HCT116 (cell line): ENCODE measurements around the gene GLRB. TPM values are rescaled to one million over a fixed set of nuclear protein-coding genes. Genes with fewer than 3 reads are reported as not detected.

Experiments
- ATAC-seq: fragments of 200-7000 bp; cut with Tn5 transposase; 2 replicates; pipeline ENCODE4 v1.9.1; 2020; ENCODE audit warnings: mild to moderate bottlenecking, moderate library complexity
- BruUV-seq: library from RNA; stranded (reverse); fragments of 400-500 nt; replicated peaks from 2 replicates; lab custom pipeline; 2021; lab: Mats Ljungman, UMichigan
- CTCF ChIA-PET: fragments of 300-600 bp; sonication (Branson Sonifier 250); formaldehyde crosslinking; loops from one replicate; lab custom pipeline; 2021; ENCODE audit warnings: antibody characterized with exemption; lab: Charles Lee
- POLR2A ChIA-PET: fragments of 300-600, 350-600 bp; sonication (Branson Sonifier 250); formaldehyde crosslinking; loops from one replicate; lab custom pipeline; 2021; ENCODE audit warnings: antibody characterized with exemption; lab: Charles Lee
- RAD21 ChIA-PET, 2 experiments: fragments of 300-600 bp; sonication (Branson Sonifier 250); formaldehyde crosslinking; loops; one replicate each; lab custom pipeline; 2023; ENCODE audit warnings: low total read pairs in 2 of 2; ENCODE audit not compliant: uncharacterized antibody in 2 of 2, unreplicated experiment in 2 of 2, low non-redundant PET in 1 of 2; lab: Charles Lee
- DNase-seq: peaks from one replicate; pipeline ENCODE4 v3.0.0-alpha.2; 2010; ENCODE audit warnings: low read depth, low spot score
- H2AFZ ChIP-seq: fragments of 200-600 bp; shearing (Covaris generic), sonication (generic); 2 replicates; pipeline ENCODE4 v1.6.1; 2017; ENCODE audit warnings: low read depth, mixed run types, mixed read lengths, antibody characterized with exemption, low read length; ENCODE audit not compliant: poor library complexity, severe bottlenecking
- H3K27ac ChIP-seq: 2 replicates; pipeline ENCODE4 v1.5.1; 2012; ENCODE audit warnings: low read depth, low read length
- H3K27me3 ChIP-seq: fragments of 200-600 bp; sonication (generic); 2 replicates; pipeline ENCODE4 v1.6.1; 2016; ENCODE audit warnings: mixed run types, low read length, mixed read lengths; ENCODE audit not compliant: insufficient read depth
- H3K36me3 ChIP-seq, 2 experiments: fragments of 200-500 bp in 1 of 2; fragments of 200-600 bp in 1 of 2; sonication (Bioruptor generic) in 1 of 2; sonication (generic) in 1 of 2; 2 replicates each; pipeline versions ENCODE4 v1.5.1 to v1.6.1; 2014 to 2016; ENCODE audit warnings: low read length in 2 of 2, inconsistent platforms in 1 of 2, mixed read lengths in 1 of 2, mixed run types in 1 of 2; ENCODE audit not compliant: insufficient read depth in 2 of 2, control insufficient read depth in 1 of 2
- H3K4me1 ChIP-seq, 2 experiments: fragments of 200-600 bp in 1 of 2; sonication (generic) in 1 of 2; 2 replicates each; pipeline versions ENCODE4 v1.5.1 to v1.6.1; 2012 to 2017; ENCODE audit warnings: low read length in 2 of 2, inconsistent platforms in 1 of 2, mild to moderate bottlenecking in 1 of 2, mixed read lengths in 1 of 2, mixed run types in 1 of 2, moderate library complexity in 1 of 2; ENCODE audit not compliant: insufficient read depth in 2 of 2, control insufficient read depth in 1 of 2
- H3K4me2 ChIP-seq: fragments of 200-600 bp; sonication (generic); 2 replicates; pipeline ENCODE4 v1.6.1; 2017; ENCODE audit warnings: mixed run types, low read length, mixed read lengths
- H3K4me3 ChIP-seq, 2 experiments: fragments of 200-600 bp in 1 of 2; sonication (generic) in 1 of 2; replicated peaks in 1 of 2; 2 replicates each; pipeline ENCODE4 v1.5.1; 2011 to 2016; ENCODE audit warnings: low read length in 2 of 2, control low read depth in 1 of 2, low read depth in 1 of 2, mild to moderate bottlenecking in 1 of 2, mixed read lengths in 1 of 2, mixed run types in 1 of 2
- H3K79me2 ChIP-seq: fragments of 200-600 bp; sonication (generic); 2 replicates; pipeline ENCODE4 v1.6.1; 2017; ENCODE audit warnings: mild to moderate bottlenecking, mixed run types, low read length, moderate library complexity, mixed read lengths; ENCODE audit not compliant: insufficient read depth
- H3K9ac ChIP-seq: fragments of 200-600 bp; sonication (generic); 2 replicates; pipeline ENCODE4 v1.6.1; 2016; ENCODE audit warnings: low read length, mixed read lengths
- H3K9me2 ChIP-seq: fragments of 200-600 bp; sonication (generic), shearing (Covaris generic); 2 replicates; pipeline ENCODE4 v1.6.1; 2017; ENCODE audit warnings: mixed run types, mild to moderate bottlenecking, moderate library complexity; ENCODE audit not compliant: insufficient read depth
- H3K9me3 ChIP-seq, 2 experiments: fragments of 200-500 bp in 1 of 2; fragments of 200-600 bp in 1 of 2; sonication (Bioruptor generic) in 1 of 2; sonication (generic) in 1 of 2; 2 replicates each; pipeline ENCODE4 v1.6.1; 2014 to 2017; ENCODE audit warnings: low read length in 2 of 2, mixed read lengths in 2 of 2, inconsistent platforms in 1 of 2, low read depth in 1 of 2, mild to moderate bottlenecking in 1 of 2, mixed run types in 1 of 2, moderate library complexity in 1 of 2; ENCODE audit not compliant: control insufficient read depth in 1 of 2, insufficient read depth in 1 of 2
- H4K20me1 ChIP-seq: fragments of 200-600 bp; sonication (generic), shearing (Covaris generic); 2 replicates; pipeline ENCODE4 v1.6.1; 2017; ENCODE audit warnings: mixed run types, mild to moderate bottlenecking, moderate library complexity; ENCODE audit not compliant: insufficient read depth
- CBX3 ChIP-seq: IDR thresholded peaks from 2 replicates; pipeline ENCODE4 v1.6.1; 2012; ENCODE audit warnings: low read depth
- ELF1 ChIP-seq: IDR thresholded peaks from 2 replicates; pipeline ENCODE4 v1.6.1; 2012; ENCODE audit warnings: low read depth, borderline replicate concordance
- EZH2 ChIP-seq: fragments of 200-600 bp; sonication (generic); IDR thresholded peaks from 2 replicates; pipeline ENCODE4 v1.6.1; 2017; ENCODE audit warnings: antibody characterized with exemption, mixed run types
- FOSL1 ChIP-seq: IDR thresholded peaks from 2 replicates; pipeline ENCODE4 v1.6.1; 2012; ENCODE audit warnings: low read depth
- JUND ChIP-seq: IDR thresholded peaks from 2 replicates; pipeline ENCODE4 v1.6.1; 2012
- POLR2A ChIP-seq: IDR thresholded peaks from 2 replicates; pipeline ENCODE4 v1.7.0; 2011; ENCODE audit warnings: borderline replicate concordance; ENCODE audit not compliant: insufficient read depth, insufficient read length; ENCODE audit errors: extremely low read depth
- POLR2AphosphoS5 ChIP-seq: IDR thresholded peaks from 2 replicates; pipeline ENCODE4 v1.6.1; 2011; ENCODE audit warnings: mild to moderate bottlenecking, low read depth, low read length, moderate library complexity
- SP1 ChIP-seq: IDR thresholded peaks from 2 replicates; pipeline ENCODE4 v1.6.1; 2012; ENCODE audit warnings: low read depth
- SRF ChIP-seq: IDR thresholded peaks from 2 replicates; pipeline ENCODE4 v1.6.1; 2012; ENCODE audit warnings: low read depth
- ZFX ChIP-seq: fragments of 450-650 bp; IDR thresholded peaks from 2 replicates; pipeline ENCODE4 v1.6.1; 2017
- ZNF274 ChIP-seq: fragments of 200-500 bp; sonication (Bioruptor generic); IDR thresholded peaks from 2 replicates; pipeline ENCODE4 v1.6.1; 2014; ENCODE audit warnings: mild to moderate bottlenecking, low read depth, low read length, inconsistent platforms
- intact Hi-C: fragments of 100-400 bp; cut with micrococcal nuclease; formaldehyde crosslinking; loops from 2 replicates; pipeline ENCODE4 v1.10.0; 2022
- total RNA-seq: library from RNA; stranded (reverse); gene quantifications from one replicate; pipeline ENCODE4 v1.2.1, GENCODE V29; 2021; ENCODE audit not compliant: unreplicated experiment
- TF ChIP-seq, protein P1 (sequence below): IDR thresholded peaks from 2 replicates; pipeline ENCODE4 v1.6.1; 2012; ENCODE audit warnings: low read depth
- TF ChIP-seq, protein P2 (sequence below): IDR thresholded peaks from 2 replicates; pipeline ENCODE4 v1.6.1; 2012
- TF ChIP-seq, protein P3 (sequence below): IDR thresholded peaks from 2 replicates; pipeline ENCODE4 v1.6.1; 2011; ENCODE audit warnings: mild to moderate bottlenecking, low read length, moderate library complexity; ENCODE audit not compliant: insufficient replicate concordance; ENCODE audit errors: extremely low read depth
- TF ChIP-seq, protein P4 (sequence below), 3 experiments: fragments of 200-600 bp in 1 of 3; sonication (generic) in 1 of 3; IDR thresholded peaks in 2 of 3; conservative IDR thresholded peaks in 1 of 3; 2 replicates each; pipeline ENCODE4 v1.5.1; 2012 to 2017; ENCODE audit warnings: low read depth in 2 of 3, low read length in 2 of 3, antibody characterized with exemption in 1 of 3, borderline replicate concordance in 1 of 3, control low read depth in 1 of 3, mild to moderate bottlenecking in 1 of 3, mixed read lengths in 1 of 3, mixed run types in 1 of 3, moderate library complexity in 1 of 3; ENCODE audit not compliant: insufficient read depth in 1 of 3

Gene GLRB
- total RNA-seq, 1 experiment from 2014 or later = not detected

DNA sequence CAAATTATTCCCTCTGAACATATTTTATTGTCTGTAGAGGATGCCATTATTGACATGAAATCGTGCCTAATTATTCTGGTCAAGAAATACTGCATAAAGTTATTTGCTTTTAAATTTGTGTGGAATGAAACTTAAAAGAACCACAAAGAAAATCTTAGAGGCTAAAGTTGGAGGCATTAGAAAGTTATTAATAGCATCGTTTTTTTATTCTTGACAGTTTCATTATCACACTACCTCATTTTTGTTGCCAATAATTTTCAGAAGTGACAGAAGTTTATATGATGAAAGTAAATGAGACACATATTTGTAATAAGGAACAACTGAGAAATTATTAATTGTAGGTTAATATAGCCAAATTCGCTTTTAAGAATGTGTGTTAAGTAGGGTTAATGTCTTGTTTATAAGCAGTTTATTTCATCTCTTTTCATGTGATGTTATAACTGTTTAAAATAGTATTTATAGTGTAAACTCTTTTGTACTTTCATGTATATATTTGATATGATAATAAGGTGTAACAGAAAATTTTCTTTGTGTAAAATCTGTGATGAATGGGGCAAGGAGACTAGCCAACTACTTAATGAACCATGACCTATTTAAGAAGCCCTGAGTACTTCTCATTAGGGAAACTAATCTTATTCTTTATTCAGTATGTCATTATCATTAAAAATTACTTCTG is 90.1 kb downstream of the GLRB start:
- ChIA-PET POLR2A (no interaction called here), CTCF (no interaction called here), RAD21 (no interaction called here)
- no peaks in the 10 kb centered on the region for H3K36me3 ChIP-seq
- H2AFZ ChIP-seq = peak overlapping the region; percentile 47
- no peak overlapping the region for H3K4me2 ChIP-seq
- no peak for ATAC-seq
- H3K4me1 ChIP-seq = no peaks in the 10 kb centered on the region
- TF ChIP-seq SP1 = no peak
- TF ChIP-seq, protein P1, sequence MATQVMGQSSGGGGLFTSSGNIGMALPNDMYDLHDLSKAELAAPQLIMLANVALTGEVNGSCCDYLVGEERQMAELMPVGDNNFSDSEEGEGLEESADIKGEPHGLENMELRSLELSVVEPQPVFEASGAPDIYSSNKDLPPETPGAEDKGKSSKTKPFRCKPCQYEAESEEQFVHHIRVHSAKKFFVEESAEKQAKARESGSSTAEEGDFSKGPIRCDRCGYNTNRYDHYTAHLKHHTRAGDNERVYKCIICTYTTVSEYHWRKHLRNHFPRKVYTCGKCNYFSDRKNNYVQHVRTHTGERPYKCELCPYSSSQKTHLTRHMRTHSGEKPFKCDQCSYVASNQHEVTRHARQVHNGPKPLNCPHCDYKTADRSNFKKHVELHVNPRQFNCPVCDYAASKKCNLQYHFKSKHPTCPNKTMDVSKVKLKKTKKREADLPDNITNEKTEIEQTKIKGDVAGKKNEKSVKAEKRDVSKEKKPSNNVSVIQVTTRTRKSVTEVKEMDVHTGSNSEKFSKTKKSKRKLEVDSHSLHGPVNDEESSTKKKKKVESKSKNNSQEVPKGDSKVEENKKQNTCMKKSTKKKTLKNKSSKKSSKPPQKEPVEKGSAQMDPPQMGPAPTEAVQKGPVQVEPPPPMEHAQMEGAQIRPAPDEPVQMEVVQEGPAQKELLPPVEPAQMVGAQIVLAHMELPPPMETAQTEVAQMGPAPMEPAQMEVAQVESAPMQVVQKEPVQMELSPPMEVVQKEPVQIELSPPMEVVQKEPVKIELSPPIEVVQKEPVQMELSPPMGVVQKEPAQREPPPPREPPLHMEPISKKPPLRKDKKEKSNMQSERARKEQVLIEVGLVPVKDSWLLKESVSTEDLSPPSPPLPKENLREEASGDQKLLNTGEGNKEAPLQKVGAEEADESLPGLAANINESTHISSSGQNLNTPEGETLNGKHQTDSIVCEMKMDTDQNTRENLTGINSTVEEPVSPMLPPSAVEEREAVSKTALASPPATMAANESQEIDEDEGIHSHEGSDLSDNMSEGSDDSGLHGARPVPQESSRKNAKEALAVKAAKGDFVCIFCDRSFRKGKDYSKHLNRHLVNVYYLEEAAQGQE = no peak
- TF ChIP-seq, protein P2, sequence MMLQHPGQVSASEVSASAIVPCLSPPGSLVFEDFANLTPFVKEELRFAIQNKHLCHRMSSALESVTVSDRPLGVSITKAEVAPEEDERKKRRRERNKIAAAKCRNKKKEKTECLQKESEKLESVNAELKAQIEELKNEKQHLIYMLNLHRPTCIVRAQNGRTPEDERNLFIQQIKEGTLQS = no peak
- TF ChIP-seq EZH2 = no peak
- no peak for TF ChIP-seq CBX3
- no peak for TF ChIP-seq ZFX
- no peak for TF ChIP-seq SRF
- TF ChIP-seq POLR2AphosphoS5 = no peak
- TF ChIP-seq ZNF274 = no peak
- TF ChIP-seq, protein P3, sequence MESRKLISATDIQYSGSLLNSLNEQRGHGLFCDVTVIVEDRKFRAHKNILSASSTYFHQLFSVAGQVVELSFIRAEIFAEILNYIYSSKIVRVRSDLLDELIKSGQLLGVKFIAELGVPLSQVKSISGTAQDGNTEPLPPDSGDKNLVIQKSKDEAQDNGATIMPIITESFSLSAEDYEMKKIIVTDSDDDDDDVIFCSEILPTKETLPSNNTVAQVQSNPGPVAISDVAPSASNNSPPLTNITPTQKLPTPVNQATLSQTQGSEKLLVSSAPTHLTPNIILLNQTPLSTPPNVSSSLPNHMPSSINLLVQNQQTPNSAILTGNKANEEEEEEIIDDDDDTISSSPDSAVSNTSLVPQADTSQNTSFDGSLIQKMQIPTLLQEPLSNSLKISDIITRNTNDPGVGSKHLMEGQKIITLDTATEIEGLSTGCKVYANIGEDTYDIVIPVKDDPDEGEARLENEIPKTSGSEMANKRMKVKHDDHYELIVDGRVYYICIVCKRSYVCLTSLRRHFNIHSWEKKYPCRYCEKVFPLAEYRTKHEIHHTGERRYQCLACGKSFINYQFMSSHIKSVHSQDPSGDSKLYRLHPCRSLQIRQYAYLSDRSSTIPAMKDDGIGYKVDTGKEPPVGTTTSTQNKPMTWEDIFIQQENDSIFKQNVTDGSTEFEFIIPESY = no peak
- TF ChIP-seq POLR2A = no peak
- TF ChIP-seq, protein P4, sequence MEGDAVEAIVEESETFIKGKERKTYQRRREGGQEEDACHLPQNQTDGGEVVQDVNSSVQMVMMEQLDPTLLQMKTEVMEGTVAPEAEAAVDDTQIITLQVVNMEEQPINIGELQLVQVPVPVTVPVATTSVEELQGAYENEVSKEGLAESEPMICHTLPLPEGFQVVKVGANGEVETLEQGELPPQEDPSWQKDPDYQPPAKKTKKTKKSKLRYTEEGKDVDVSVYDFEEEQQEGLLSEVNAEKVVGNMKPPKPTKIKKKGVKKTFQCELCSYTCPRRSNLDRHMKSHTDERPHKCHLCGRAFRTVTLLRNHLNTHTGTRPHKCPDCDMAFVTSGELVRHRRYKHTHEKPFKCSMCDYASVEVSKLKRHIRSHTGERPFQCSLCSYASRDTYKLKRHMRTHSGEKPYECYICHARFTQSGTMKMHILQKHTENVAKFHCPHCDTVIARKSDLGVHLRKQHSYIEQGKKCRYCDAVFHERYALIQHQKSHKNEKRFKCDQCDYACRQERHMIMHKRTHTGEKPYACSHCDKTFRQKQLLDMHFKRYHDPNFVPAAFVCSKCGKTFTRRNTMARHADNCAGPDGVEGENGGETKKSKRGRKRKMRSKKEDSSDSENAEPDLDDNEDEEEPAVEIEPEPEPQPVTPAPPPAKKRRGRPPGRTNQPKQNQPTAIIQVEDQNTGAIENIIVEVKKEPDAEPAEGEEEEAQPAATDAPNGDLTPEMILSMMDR (IDR thresholded peaks at IDR 0.05 in 2 of 3, conservative IDR thresholded peaks at IDR 0.05 in 1 of 3; ENCODE audit: borderline replicate concordance in 1 of 3, insufficient read depth in 1 of 3, low read depth in 2 of 3, low read length in 2 of 3) = no peak
- TF ChIP-seq JUND = no peak
- no peak for TF ChIP-seq FOSL1
- no peak for TF ChIP-seq ELF1
- intact Hi-C loops = no loop called here
- DNase-seq = no peak
- no peaks in the 10 kb centered on the region for H3K9me2 ChIP-seq
- no peaks in the 10 kb centered on the region for H3K9me3 ChIP-seq
- no peak overlapping the region for H3K27ac ChIP-seq
- BruUV-seq = no TSS peak
- no peak overlapping the region for H3K9ac ChIP-seq
- no peaks in the 10 kb centered on the region for H3K79me2 ChIP-seq
- H4K20me1 ChIP-seq = no peaks in the 10 kb centered on the region
- H3K4me3 ChIP-seq = no peak overlapping the region
- no peaks in the 10 kb centered on the region for H3K27me3 ChIP-seq
